Measurements from ENCODE around the gene NANOS3.

DNA sequence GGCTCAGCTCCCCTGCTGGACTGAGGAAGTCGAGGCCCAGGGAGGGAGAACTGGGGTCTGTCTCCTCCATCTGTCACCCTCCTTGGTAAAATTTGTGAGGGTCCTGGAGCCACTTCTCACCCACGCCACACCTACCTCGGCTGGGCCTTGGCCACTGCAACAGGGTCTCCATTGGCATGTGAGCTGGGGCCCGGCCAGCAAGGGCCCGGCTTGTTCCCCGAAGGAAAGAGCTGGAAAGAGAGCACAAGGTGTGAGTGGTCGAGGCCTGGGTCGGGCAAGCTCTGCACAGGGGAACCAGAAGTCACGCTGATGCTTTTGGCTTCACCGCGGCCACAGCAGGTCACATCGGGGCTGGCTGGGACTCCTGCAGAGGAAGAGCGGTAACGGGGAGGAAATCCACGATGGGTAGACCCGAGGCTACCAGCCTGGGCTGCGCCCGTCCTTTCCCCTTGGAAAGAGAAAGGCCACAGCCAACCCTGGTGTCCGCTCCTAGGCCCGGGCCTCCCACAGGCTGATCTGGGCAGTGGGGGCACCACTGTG lies 9.0 kb downstream of the NANOS3 start:
- TF ChIP-seq, protein P1, sequence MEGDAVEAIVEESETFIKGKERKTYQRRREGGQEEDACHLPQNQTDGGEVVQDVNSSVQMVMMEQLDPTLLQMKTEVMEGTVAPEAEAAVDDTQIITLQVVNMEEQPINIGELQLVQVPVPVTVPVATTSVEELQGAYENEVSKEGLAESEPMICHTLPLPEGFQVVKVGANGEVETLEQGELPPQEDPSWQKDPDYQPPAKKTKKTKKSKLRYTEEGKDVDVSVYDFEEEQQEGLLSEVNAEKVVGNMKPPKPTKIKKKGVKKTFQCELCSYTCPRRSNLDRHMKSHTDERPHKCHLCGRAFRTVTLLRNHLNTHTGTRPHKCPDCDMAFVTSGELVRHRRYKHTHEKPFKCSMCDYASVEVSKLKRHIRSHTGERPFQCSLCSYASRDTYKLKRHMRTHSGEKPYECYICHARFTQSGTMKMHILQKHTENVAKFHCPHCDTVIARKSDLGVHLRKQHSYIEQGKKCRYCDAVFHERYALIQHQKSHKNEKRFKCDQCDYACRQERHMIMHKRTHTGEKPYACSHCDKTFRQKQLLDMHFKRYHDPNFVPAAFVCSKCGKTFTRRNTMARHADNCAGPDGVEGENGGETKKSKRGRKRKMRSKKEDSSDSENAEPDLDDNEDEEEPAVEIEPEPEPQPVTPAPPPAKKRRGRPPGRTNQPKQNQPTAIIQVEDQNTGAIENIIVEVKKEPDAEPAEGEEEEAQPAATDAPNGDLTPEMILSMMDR (IDR thresholded peaks at IDR 0.05): no peak
- TF ChIP-seq POLR2A (IDR thresholded peaks at IDR 0.05): no peak

Measured in upper lobe of left lung (tissue), 4 donors.